OCI-LY7 (cell line): ENCODE results near the gene TMEM168.

Experiments used
- EZH2phosphoT487 ChIP-seq: fragments of 200-600 bp; sonication (generic); IDR thresholded peaks from 2 replicates; pipeline ENCODE4 v1.6.1; 2018; ENCODE audit warnings: low read depth, borderline replicate concordance, mild to moderate bottlenecking, mixed run types, antibody characterized with exemption, low read length, moderate library complexity, mixed read lengths
- TF ChIP-seq, protein P1 (sequence below): fragments of 200-600 bp; sonication (generic); conservative IDR thresholded peaks from 2 replicates; pipeline ENCODE4 v1.5.1; 2014; ENCODE audit warnings: mild to moderate bottlenecking, antibody characterized with exemption, low read length, moderate library complexity, mixed read lengths

DNA sequence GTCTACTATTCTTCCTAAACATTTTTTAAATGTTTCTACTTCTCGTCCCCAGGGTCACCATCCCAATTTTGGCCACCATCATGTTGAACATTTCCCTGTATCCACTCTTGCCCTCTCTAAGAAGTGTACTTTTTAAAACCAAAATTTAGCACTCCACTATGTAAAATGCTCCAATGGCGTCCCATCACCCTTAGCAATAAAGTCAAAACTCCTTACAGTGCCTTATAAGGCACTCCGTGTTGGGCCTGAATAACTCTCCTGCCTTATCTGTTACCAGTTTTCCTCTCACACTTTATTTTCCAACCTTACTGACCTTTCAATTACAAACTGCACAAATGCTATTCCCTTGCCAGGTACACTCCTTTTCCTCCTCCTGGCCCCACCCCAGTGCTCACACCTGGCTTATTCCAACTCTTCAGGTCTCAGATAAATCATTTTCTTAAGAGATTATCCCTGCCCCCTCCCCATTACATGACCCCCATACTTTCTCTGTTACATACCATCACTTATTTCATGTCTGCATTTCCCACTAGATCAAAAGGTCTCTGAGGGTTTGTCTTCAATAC, 1.3 kb downstream of the TMEM168 start:
- TF ChIP-seq, protein P1, sequence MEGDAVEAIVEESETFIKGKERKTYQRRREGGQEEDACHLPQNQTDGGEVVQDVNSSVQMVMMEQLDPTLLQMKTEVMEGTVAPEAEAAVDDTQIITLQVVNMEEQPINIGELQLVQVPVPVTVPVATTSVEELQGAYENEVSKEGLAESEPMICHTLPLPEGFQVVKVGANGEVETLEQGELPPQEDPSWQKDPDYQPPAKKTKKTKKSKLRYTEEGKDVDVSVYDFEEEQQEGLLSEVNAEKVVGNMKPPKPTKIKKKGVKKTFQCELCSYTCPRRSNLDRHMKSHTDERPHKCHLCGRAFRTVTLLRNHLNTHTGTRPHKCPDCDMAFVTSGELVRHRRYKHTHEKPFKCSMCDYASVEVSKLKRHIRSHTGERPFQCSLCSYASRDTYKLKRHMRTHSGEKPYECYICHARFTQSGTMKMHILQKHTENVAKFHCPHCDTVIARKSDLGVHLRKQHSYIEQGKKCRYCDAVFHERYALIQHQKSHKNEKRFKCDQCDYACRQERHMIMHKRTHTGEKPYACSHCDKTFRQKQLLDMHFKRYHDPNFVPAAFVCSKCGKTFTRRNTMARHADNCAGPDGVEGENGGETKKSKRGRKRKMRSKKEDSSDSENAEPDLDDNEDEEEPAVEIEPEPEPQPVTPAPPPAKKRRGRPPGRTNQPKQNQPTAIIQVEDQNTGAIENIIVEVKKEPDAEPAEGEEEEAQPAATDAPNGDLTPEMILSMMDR: no peak
- TF ChIP-seq EZH2phosphoT487: no peak
